ENCODE results near the gene PDSS2. TPM values are rescaled to one million over a fixed set of nuclear protein-coding genes. Genes with fewer than 3 reads are reported as not detected.

The PDSS2 gene
- total and polyA plus RNA-seq, 2 of the 8 experiments (the other 6 are each of a cell fraction or from before 2014, with no cell fraction given) = 10.7 to 16.1 TPM

- no peak overlapping the region for H2BK15ac ChIP-seq (ENCODE audit: low read length)
Observed at GRCh38 chr6:107466062-107466461, 6.7 kb upstream of the PDSS2 start.

More at GRCh38 chr6:107466062-107466461, 6.7 kb upstream of the PDSS2 start:
- H2AK5ac ChIP-seq (ENCODE audit: low read depth, low read length) = no peak overlapping the region
- H3K4me1 ChIP-seq (replicated peaks in 1 of 4; ENCODE audit: control insufficient read depth in 3 of 4, insufficient read depth in 4 of 4, low read length in 3 of 4) = peaks cover 0 to 8% (median 2%) of the 10 kb centered on the region in 4 experiments; a peak in 4 of 7 replicates
- no peaks in the 10 kb centered on the region for H3K23me2 ChIP-seq (ENCODE audit: low read depth, low read length)
- no peaks in the 10 kb centered on the region for H3K79me2 ChIP-seq (ENCODE audit: control insufficient read depth in 1 of 2, insufficient read depth in 2 of 2, low read length in 2 of 2)
- no peak overlapping the region for H4K91ac ChIP-seq (replicated peaks; ENCODE audit: insufficient read length, low read length)
- no peak overlapping the region for H2BK5ac ChIP-seq (ENCODE audit: low read depth, low read length)
- H3K23ac ChIP-seq (ENCODE audit: insufficient read length) = no peak overlapping the region
- H4K5ac ChIP-seq (ENCODE audit: insufficient read length, low read depth, low read length) = no peak overlapping the region
- 0 out of 4 replicates have a peak overlapping the region, but pooled peaks of 1 of the 2 experiments have one; percentile 22 for H3K4me2 ChIP-seq (ENCODE audit: insufficient read depth in 1 of 2, low read depth in 2 of 2, low read length in 2 of 2)
- no peaks in the 10 kb centered on the region for H4K20me1 ChIP-seq (replicated peaks in 1 of 2; ENCODE audit: control insufficient read depth in 1 of 2, insufficient read depth in 2 of 2, low read length in 2 of 2)
- H3K36me3 ChIP-seq (ENCODE audit: control insufficient read depth in 2 of 4, insufficient read depth in 4 of 4, low read length in 3 of 4) = no peaks in the 10 kb centered on the region
- ChIA-PET POLR2A (ENCODE audit: partially characterized antibody) (no interaction called here), CTCF (ENCODE audit: partially characterized antibody) (no interaction called here)
- FAIRE-seq = peak; percentile 60
- no peak for DNase-seq (ENCODE audit: low read depth in 1 of 2, low spot score in 2 of 2)
- no peak overlapping the region for H2AFZ ChIP-seq (ENCODE audit: low read length)
- H3K9ac ChIP-seq (replicated peaks in 1 of 4; ENCODE audit: extremely low read depth in 1 of 4, low read depth in 3 of 4, low read length in 3 of 4) = no peak overlapping the region
- H3K14ac ChIP-seq (ENCODE audit: insufficient read length) = no peak overlapping the region
- no peak overlapping the region for H3K4me3 ChIP-seq (ENCODE audit: extremely low read depth in 1 of 4, insufficient read depth in 2 of 4, low read depth in 3 of 4, low read length in 4 of 4)
- H3K18ac ChIP-seq (ENCODE audit: extremely low read depth, low read length) = no peak overlapping the region
- no peak overlapping the region for H4K8ac ChIP-seq (ENCODE audit: extremely low read depth, insufficient read depth, low read length)
- no peaks in the 10 kb centered on the region for H3K79me1 ChIP-seq (ENCODE audit: low read depth, low read length)
- no peak overlapping the region for H2BK12ac ChIP-seq (ENCODE audit: low read depth, low read length)
- H3K9me3 ChIP-seq (ENCODE audit: insufficient read depth in 2 of 2, low read depth in 1 of 2, low read length in 1 of 2) = no peaks in the 10 kb centered on the region
- WGBS, 2 experiments (ENCODE audit: extremely low coverage in 1 of 2, insufficient coverage in 1 of 2, insufficient read length in 1 of 2, insufficient replicate concordance in 2 of 2, low coverage in 1 of 2, low lambda C conversion rate in 2 of 2, missing lambda C conversion rate in 1 of 2) = 67% methylated on average over 1 of the region's 1 CpG; no CpG with 5 or more reads in 1 of the 2 experiments
- H2BK120ac ChIP-seq (replicated peaks; ENCODE audit: low read depth, low read length) = no peak overlapping the region
- peak; percentile 54; the same call in 1 of the 2 replicates for TF ChIP-seq CREB1 (IDR thresholded peaks at IDR 0.05)
- no peak for TF ChIP-seq PHF8 (conservative IDR thresholded peaks at IDR 0.05; ENCODE audit: low read depth, low read length)
- H3K27me3 ChIP-seq (replicated peaks in 1 of 4; ENCODE audit: control insufficient read depth in 3 of 4, extremely low read depth in 1 of 4, insufficient read depth in 3 of 4, low read length in 3 of 4) = no peaks in the 10 kb centered on the region
- no peak overlapping the region for H2BK20ac ChIP-seq (ENCODE audit: low read length)
- no peak overlapping the region for H3K4ac ChIP-seq (replicated peaks; ENCODE audit: insufficient read length, low read depth, low read length)
- H3K27ac ChIP-seq (ENCODE audit: low read depth, low read length) = no peak overlapping the region
- H3K56ac ChIP-seq (replicated peaks; ENCODE audit: insufficient read length, low read depth, low read length) = no peak overlapping the region
